SKM-1 (cell line): ENCODE data around the gene KCNC2.

Experiments
- DNase-seq: peaks from one replicate; lab custom pipeline; 2025; ENCODE audit not compliant: unreplicated experiment; lab: John Stamatoyannopoulos, UW

KCNC2 gene

GRCh38 chr12:75162845-75163244 lies 46.8 kb downstream of the KCNC2 start:
- no peak for DNase-seq

- no peak for DNase-seq
Observed at GRCh38 chr12:75161488-75161887, 48.2 kb downstream of the KCNC2 start.

DNA sequence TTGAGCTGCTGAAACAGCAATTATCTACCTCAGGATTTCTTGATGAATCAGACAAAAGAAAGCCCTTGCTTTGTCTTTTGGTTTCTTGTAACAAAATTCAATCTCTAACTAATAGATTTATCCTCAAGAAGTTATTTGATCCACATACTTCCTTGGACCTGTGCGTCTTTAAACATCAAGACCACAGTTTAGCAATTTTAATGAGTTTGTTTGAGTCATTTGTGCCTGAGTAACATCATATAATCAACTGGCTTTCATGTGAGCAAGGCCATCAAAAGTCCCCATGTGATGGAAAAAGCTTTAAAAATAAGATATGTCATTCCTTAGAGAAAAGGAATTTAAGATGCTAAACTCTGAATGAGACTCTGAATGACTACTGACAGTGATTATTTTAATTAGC lies 52.3 kb downstream of the KCNC2 start:
- DNase-seq = no peak

- no peak for DNase-seq
Observed at GRCh38 chr12:75155962-75156361, 53.7 kb downstream of the KCNC2 start.

DNA sequence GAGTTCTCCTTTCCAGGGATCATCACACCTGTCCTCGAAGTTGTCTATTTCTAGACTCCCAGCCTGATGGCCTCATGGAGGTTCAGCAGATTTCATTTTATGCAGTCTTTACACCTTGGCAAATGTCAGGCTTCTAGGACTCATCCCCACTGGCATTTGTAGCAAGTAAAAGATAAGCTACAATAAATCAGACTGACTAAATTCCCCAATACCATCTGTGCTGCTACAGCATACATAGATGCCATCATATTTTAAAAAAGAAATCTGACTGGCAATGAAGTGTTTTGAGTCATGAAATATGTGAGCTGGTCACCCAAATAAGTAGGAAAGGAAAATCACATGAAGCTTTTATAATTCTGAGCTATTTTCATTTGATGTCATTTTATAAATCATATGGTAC lies 55.3 kb downstream of the KCNC2 start:
- no peak for DNase-seq

DNA sequence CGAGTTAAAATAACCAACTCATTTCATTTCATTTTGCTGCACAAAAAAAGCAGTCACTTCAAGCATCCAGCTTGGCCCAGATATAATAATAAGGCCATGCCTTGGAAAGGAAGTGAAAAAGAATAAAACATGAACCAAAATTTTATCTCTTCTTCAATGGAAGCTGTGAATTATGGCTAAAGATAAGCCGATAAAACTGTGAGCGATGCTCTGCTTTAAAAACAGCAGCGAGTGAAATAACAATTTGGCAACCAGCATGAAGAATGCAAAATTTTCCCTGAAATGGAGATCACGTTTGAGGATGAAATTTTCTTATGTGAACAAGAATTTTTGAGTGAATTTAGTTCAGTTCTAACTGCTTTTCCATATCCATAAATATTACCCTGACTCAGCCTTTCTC lies 70.4 kb downstream of the KCNC2 start:
- DNase-seq = no peak

DNA sequence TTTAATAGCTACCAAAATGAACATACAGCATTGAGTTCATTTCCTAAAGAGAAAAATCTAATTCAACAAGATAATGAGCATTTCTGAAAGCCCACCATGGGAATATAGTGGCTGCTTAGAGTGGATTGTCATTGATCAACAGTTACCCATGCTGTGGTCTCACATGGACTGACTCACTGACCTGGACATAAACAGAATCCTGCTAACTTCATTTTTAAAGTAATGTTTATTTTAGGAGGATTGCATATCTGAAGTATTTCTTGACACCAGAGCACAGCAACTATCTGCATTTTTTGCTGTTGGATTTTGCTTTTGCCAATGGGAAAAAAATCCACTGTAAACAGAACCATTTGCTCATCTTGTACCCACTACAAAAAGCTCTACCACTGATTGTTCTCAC lies 71.7 kb downstream of the KCNC2 start:
- no peak for DNase-seq

DNA sequence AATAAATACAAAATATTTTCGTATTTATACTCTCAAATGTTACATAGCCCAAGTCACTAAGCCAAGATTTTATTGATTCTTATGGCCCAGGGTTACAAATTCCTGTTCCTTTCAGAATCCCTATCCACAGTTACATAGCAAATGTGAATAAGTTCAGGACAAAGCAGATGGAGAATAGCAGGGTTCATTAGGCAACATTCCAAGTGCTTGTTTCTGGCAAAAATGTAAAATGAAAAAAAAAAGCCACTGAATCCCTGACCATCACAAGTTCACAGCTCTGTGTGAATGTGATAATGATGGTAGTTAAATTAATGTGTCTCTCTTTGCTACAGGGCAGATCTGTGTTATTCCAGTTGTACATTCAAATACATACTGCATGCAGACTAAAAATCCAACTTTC lies 74.6 kb downstream of the KCNC2 start:
- DNase-seq = no peak

- no peak for DNase-seq
Observed at GRCh38 chr12:75130811-75131210, 78.8 kb downstream of the KCNC2 start.

DNA sequence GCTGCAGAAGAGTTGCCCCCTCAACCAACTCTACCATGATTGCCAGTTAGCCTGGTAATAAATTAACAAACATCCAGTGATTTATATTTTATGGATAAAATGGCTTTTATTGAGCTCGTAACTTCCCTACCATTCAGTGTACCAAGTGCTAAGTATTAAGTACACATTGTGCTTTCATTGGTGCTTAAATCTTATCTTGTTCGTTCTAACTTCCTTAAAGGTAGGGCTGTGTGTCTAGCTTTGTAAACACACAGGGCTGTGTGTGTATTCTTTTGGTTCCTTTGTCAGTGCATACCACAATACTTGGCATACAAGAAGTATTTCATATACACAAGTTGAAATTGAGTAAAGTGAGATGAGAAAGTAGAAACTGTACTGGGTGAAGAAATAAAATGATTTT lies 80.4 kb downstream of the KCNC2 start:
- no peak for DNase-seq

DNA sequence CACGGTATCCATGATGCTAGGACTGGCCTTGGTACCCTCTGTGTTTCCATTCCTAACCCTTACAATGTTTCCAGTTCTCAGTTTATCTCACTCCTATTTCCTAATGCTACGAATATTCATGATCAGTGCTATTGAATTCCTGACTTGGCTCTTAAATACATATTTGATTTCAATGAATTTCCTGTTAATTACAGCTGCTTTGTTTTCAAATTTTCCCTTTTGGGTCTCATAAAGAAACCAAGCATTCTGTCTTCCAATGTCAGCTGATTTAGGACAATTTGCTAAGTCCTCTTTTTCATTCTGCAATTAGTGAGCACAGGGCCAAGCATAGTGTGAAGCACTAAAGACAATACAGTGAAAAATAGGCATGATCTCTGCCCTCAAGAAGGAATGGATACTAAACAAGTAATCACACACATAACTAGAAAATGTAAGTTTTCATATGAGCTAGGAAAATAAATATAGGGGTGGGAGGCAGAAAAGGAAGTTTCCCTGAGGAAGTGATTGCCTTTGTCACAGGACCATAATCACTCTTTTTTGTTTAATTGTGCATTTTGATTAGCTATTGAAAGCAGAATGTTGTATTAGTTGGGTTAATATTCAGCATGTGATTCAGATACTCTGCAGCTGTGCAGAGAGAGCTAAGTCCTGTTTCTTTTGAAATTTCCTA lies 88.5 kb downstream of the KCNC2 start:
- no peak for DNase-seq

DNA sequence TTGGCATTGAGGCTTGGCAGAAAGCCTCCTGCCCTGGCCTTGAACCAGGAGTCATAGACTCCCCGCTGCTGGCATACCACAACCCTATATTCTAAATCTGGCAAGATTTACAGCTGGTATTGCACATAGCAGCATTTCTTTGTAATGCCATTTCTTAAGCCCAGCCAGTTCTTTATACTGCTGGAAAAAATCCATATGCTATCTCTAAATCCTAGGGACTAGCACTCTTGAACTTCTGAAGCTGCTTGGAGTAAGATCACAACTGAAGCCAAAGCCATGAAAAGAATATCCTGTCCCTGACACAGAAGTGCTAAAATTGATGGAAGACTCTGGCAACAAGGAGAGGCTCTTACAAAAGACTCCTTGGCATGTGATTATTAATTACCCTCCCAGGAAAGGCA lies 89.3 kb downstream of the KCNC2 start:
- no peak for DNase-seq

GRCh38 chr12:75116646-75117198 lies 92.9 kb downstream of the KCNC2 start:
- no peak for DNase-seq

GRCh38 chr12:75115748-75116147 lies 93.9 kb downstream of the KCNC2 start:
- DNase-seq = no peak

GRCh38 chr12:75103822-75104221 lies 105.8 kb downstream of the KCNC2 start:
- no peak for DNase-seq

- DNase-seq = no peak
Observed at GRCh38 chr12:75101781-75102180, 107.9 kb downstream of the KCNC2 start.

DNA sequence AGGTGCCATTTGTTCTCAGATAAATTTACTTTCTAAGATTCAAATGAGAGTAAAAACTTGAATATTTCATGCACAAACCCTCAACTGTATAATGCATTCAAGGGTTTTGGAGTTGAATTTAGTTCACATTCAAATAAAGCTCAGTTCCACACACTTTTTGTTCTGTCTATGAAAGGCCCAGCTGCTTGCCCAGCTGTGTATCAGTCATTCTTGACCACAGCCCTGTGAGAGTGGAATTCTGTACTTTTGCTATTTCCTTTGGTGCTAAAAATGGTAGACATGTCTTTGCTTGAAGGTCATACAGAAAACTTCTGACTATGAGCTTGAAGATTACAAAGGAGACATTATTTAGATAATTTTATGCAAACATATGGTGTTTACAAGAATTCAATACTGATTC lies 110.4 kb downstream of the KCNC2 start:
- no peak for DNase-seq

- DNase-seq = no peak
Observed at GRCh38 chr12:75097003-75097402, 112.6 kb downstream of the KCNC2 start.

GRCh38 chr12:75087654-75088053 lies 122.0 kb downstream of the KCNC2 start:
- DNase-seq = no peak

- DNase-seq = no peak
Observed at GRCh38 chr12:75086091-75087038, 123.3 kb downstream of the KCNC2 start.

DNA sequence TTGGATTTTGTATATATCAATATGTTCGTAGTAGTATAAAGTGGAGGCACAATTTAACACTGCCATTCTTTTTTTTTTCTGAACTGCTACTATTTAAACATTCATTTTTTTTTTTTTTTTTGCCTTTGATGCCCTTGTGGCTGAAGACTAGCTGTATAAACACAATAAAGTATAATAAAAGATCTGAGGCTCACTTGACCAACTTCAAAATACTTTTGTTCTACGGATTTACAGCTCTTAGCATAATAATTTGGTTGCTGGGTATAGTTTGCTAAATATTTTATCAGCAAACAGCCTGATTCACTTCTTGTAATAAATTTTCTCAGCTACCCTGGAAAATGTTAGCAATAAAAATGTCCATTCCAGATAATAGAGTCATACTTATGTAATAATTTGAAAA lies 128.3 kb downstream of the KCNC2 start:
- no peak for DNase-seq

- no peak for DNase-seq
Observed at GRCh38 chr12:75080582-75080981, 129.1 kb downstream of the KCNC2 start.
